Hematopoietic multipotent progenitor cell treated with erythropoietin and hydrocortisone succinate and interleukin-3 and kit ligand, for 17 days (in vitro differentiated cells): ENCODE results near the gene GRM8.
"Not testable (repeated sequence)": the region's sequence is repeated elsewhere in the genome, so short reads cannot be mapped to it uniquely, and the experiment has no call there.

Experiments used
- DNase-seq: peaks from one replicate; pipeline ENCODE4 v3.0.0-alpha.2; 2015; ENCODE audit warnings: low spot score

GRM8 gene

DNA sequence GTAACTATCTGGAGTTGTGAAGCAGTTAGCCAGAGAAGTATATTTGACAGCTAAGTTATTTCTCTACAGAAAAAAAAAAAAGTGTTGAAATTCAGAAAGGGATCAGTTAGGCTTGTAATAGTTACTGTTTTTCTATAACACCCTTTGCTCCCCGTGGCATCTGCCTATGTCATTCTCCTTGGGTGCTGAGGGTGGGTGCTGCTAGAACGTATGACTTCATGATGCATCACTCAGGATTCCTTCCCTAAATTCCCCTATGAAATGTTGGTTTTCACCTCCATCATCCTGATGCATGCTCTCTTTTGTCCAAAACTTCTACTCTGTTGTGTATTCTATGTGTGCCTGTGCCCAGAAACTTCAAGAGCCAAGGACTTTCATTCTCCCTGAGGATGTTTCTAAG lies 536.4 kb downstream of the GRM8 start:
- DNase-seq, result no peak

DNA sequence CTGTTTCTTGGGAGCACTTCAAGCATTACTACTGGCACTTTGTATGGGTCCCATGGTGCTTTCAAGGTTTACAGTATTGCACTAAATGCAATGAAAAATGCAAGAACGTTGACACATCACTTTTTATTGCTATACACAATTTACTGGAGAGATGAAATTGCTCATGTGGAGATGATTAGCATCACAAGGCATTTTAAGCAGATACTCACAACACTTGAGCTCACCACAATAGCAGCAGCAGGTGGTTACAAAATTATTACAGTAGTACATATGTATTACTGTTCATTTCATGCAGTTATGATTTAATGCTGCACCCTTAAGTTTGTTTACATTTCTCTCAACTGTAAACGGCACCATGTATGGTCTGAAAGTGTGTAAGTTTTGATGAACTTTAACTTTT lies 537.7 kb downstream of the GRM8 start:
- DNase-seq, result no peak

DNA sequence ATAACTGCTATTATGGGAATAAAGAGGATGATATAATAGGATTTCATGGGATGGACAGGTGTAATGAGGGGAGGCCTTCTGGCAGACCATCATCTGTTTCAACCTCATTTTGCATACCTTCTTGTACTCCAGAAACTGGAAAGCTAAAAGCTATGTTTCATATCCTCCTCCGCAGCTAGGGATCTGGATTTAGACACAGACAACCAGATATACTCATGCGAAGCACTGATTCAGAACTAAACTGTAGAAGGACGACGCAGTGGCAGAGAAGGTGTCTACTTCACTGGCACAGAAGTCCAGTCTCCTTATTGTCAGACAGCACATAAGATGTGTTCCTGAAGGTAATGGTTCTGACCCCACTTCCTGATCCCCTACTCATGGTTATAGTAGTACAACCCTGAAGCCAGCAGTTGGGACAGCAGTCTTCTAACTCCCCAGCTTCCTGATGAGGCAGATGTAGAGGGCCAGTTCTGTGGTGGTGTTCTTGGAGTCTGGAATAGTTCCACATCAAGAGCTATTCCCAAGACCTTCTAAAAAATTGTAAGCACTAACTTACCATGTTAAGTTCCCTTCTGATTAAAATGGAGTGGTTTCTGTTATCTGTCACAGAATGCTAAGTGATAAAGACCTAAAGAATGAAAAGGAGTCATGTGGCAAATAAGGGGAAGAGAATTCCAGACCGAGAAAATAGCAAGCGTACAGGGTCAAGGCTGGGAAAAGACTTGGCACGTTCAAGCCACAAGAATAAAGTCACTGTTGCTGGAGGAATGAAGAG lies 550.3 kb downstream of the GRM8 start:
- no peak for DNase-seq

DNA sequence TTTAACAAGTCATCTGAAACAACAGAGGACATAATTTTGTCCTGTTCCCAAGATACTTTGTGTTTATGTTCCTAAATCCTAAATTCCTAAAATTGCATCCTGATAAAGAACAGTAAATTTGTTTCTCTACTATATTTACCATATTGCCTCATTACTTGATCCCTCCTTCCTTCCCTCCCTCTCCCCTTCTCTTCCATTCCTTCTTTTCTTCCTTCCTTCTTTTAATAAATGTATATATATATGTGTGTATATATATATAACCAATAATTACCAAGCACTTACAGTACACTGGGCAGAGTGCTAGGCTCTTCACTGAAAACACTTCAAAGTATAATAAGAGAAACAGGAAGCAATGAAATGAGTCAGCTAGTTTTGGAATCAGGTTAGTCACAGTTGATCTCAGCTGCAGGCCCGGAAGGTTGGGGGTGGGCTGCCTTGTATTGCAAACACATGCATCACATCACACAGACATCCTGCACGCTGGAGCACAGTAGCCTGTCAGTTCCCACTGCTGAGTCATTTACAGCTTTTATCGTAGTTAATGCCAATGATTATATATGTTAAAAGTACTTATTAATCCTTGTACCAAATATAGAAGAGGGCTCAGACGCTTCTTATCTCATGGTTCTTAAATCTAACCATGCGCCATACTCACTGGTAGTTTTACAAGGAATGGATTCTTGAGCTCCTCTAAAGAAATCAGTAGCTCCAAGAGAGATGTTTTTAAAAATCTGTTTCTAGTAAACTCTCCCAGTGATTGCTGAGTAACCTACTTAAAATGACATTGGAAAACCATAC lies 551.7 kb downstream of the GRM8 start:
- DNase-seq, result no peak

DNA sequence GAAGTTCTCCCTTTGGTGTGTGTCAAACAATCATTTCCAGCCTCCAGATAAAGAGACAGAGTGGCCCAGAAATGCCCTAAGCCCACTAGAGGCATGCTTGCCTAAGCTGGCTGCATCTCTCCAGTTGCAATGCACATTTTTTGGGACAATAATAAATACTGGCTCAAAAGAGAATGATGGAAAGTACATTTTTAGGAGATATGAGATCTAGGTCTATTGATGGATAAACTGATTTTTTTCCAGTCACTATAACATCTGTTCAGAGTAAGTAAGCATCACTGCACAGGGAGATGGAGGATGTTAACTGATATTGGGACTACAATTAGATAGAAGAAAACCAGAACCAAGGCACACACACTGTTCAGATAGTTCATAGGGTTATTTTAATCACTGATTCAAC lies 553.0 kb downstream of the GRM8 start:
- no peak for DNase-seq

DNA sequence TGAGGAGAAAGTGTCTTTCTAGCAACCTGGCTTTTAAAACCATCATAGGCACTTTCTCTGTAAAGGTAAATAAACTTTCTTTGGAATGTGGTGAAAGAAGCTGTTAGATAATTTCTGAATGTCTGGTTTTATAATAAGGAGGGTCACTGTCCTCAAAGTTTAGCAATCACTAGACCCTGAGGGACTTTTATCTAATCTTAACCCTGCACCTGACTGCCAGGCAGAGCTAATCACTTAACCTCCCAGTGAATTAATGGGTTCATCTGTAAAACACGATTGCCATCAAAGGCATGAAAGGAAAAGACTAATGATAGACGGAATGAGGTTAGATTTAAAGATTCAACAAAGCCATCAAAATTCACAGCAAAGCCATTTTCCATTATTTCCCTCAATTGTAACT lies 553.8 kb downstream of the GRM8 start:
- no peak for DNase-seq

DNA sequence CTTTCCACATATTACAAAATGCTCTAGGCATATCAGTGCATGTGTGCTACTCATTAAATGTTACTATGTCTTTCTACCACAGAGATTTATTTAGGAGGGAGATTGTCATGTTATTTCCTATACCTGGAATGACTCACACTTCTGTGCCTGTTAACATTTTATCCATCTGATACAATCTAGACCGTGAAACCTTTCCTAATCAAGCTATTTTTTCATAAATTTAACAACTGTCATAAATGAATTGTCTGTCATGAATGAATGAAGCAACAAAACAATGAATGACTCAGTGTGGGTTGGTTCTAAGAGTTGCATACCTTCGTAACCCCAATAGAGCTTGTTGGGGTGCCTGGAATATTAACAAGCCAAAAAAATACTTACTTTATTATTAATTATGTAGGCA lies 554.3 kb downstream of the GRM8 start:
- DNase-seq, result no peak

DNA sequence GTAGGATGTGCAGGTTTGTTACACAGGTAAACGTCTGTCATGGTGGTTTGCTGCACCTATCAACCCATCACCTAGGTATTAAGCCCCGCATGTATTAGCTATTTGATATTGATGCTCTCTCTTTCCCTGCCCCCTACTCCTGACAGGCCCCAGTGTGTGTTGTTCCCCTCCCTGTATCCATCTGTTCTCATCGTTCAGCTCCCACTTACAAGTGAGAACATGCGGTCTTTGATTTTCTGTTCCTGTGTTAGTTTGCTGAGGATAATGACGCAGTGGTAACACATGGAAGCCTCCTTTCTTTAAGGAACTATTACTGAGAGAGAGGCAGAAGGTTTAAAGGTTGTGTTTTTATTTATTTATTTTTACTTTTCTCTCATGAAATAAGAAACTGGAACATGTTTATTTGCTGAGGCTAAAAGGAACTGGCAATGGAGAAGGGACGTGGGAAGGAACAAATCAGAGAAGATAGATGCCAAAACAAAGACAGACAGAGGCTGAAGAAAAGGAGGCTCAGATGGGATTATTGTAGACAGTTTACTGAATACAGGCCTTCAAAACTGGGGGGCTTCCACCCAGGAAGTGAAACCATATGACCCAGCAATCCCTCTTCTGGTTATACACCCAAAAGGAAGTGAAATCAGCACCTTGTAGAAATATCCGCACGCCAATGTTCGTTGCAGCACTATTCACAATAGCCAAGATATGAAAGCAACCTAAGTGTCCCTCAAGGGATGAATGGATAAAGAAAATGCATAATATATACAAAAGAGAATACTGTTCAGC lies 556.3 kb downstream of the GRM8 start:
- no peak for DNase-seq

DNA sequence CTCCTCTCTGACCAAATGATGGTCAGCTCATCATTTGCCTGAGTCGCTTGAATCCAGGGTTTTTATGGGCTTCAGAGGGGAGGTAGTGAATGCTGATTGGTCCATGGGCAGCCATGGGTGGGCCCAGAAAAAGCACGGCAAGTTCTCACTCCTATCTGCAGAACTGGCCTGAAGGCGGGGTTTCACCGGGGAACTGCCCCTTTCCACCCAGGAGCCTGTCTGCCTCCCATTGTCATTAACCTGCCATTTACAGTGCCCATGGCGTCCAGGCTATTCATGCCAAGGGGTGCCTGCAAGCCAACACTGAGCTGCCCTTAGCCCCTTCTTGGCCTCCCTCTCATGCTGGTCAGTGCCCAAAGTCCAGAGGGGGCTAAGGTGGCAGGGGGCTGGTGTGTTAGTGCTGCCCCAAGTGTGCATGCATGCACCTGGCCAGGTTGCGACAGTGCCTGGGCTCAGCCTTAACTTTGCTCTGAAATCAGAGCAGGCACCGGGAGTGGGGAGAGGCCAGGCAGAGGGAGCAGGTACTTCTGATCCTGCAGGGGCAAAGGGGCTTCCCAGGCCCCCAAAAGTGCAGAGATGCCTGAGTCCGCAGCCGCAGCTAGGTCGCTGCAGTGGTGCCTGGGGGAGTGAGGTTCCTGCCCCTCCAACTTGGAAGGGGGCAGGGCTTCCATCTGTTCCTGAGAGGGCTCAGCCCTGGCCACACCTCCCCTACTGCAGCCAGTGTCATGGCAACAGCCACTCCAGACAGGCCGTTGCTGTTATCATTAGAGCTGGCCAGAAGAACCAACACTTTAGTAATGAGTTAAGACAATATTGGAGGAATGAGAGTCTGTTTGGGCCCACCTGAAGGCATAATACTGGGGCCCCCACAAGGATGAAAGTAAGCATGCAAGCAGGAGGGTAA lies 561.6 kb downstream of the GRM8 start:
- DNase-seq, result no peak

DNA sequence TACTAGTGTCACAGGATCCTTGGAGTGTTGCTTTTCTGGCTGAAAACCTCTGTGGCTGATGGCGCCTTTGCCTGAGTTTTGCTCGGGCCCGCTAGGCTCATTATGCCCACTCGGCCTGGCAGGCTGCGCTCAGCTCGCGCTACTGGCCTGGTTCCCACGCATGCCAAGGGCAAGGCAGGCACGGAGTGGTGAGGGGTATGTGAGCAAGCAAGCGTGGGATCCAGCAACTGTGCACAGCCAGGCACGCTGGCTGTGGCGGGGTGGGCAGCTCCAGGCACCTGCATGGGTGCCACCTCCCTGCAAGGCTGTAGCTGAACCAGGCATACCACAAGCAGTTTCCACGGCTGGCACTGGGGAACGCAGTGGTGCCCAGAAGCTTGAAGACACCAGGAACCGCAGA lies 562.6 kb downstream of the GRM8 start:
- DNase-seq, result no peak

DNA sequence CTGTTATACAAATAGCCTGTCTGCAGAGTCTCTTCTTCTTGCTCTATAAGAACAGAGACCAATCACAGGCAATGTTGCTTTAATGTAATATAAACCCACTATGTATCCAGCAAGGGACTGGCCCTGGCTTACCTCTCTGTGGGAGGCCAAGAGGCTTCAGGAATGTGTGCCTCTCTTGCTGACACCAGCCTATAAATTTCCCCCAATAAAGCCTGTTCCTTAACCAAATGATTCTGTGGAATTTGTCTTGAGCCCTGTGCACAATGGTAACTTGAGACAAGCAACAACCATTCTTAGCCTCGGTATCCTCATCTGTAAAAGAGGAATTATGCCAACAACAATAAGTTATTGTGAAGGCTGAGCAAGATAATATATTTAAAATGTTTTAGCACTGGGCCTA lies 563.7 kb downstream of the GRM8 start:
- no peak for DNase-seq

DNA sequence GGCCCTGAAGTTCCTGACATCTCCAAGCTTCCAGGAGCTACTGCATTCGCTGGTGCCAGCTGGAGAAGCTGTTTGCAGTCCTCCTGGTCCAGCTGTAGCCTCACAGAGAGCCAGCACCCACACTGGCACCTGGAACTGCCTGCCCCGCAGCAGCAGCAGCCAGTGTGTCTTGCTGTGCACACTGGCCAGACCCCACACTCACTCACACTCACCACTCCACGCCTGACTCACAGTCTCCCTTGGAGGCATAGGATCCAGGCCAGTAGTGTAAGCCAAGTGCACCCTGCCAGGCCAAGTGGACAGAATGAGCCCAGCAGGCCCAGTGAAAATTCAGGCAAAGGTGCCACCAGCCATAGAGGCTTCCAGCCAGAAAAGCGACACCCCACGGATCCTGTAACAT lies 566.3 kb downstream of the GRM8 start:
- DNase-seq, result no peak

DNA sequence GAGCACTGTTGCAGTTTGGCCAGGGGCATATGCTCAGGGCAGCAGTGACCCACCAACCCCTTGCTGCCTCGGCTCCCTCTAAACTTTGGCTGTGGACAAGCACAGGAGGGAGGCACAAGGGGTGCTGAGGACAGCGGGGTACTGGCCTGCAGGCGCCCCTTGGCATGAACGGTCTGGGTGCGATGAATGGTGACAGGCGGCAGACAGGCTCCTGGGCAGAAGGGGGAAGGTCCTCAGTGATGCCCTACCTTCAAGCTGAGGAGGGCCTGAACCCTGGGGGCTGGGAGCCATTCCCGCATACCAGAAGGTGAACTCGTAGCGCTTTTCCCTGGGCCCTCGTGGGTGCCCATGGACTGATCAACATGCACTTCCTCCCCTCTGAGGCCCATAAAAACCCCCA lies 567.1 kb downstream of the GRM8 start:
- no peak for DNase-seq

DNA sequence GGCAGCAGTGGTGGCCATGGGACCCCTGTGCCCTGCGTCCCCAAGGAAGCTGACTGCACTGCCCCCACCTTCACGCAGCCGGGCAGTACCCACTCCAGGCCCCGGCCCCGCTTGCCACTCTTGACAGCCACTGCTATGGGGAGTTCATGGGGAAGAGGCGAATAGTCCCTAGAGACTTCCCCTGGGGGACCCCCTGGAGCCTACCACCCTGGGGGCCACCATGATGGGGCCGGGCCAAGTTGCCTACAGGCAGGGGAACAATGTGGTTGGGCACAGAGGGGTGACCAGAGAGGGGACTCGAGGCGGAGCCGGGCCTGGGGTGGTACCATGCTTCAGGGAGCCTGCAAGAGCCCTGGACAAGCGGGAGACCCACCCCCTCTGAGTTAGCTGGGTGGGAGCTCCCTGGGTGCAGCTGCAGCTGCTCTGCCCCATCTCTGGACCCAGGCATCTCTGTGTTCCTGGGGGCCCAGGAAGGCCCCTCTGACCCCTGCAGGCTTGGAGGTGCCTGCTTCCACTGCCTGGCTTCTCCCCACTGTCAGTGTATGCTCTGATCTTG lies 567.6 kb downstream of the GRM8 start:
- no peak for DNase-seq

DNA sequence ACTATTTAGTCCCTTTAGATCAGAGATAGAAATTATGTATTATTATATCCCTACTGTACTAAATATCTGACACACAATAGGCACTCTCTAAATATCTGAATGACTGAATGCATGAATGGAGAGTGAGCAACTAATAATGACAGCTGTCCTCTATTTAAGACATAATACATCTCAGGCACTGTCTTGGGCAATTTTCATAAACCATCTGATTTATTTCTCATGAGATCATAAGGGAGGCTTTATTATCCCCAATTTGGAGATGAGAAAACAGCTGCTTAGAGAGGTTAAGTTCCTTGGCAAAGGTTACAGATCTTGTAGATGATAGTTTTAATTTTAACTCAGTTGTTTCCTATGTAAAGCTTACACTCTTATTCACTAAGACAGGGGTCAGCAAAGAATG lies 570.6 kb downstream of the GRM8 start:
- no peak for DNase-seq

DNA sequence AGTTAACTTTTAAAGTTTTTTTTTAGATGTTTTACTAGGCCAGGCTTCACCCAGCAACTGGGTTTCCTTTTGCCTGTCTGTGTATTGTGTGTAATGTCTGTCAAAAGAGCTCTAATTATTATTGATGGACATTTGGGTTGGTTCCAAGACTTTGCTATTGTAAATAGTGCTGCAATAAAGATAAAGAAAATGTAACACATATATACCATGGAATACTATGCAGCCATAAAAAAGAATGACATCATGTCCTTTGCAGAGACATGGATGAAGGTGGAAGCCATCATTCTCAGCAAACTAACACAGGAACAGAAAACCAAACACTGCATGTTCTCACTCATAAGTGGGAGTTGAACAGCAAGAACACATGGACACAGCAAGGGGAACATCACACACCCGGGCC lies 584.0 kb downstream of the GRM8 start:
- DNase-seq, result not testable (repeated sequence)

DNA sequence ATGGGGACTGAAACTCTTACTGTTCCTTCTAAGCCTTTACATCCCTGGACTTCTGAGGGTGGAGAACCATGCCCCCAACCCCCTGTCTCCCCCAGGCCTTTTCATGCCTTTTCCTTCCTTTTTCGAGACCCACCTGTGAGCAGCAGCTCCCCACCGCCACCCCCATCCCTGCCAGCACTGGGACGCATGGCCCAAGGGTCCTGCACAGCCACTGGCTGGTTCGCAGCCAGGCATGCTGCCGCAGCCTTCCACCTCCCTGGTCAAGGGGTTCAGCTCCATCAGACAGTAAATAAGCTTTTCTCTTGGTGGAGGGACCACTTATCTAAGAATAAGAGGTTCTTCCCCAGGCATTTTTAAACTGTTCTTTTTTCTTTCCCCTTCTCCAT lies 584.4 kb downstream of the GRM8 start:
- no peak for DNase-seq

DNA sequence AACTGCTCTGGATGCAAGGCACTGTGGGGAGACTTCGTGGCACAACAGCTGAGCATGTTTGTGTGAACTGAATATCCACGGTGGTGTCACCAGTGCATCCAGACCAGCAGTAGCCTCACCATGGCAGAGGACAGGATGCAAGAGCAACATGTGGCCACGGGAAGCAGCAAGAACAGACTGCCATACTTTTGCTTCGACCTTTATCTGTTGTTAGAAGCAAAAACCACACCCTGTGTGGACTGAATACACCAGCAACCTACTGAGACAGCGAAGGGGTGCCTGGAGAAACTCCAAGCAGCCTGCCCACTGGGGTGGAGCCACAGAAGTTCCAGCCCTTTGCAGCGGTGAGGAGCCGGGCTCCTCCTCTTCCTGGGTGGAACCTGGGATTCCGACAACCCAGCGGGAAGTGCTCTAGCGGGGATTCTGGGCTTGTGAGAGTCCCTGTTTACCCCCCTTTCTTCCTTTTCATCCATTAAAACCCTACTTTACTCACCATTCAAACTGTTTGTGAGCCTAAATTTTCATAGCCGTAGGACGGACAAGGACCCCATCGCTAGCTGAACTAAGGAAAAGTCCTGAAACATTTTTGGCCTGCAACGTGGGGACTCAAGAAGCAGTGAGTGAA lies 584.9 kb downstream of the GRM8 start:
- no peak for DNase-seq

DNA sequence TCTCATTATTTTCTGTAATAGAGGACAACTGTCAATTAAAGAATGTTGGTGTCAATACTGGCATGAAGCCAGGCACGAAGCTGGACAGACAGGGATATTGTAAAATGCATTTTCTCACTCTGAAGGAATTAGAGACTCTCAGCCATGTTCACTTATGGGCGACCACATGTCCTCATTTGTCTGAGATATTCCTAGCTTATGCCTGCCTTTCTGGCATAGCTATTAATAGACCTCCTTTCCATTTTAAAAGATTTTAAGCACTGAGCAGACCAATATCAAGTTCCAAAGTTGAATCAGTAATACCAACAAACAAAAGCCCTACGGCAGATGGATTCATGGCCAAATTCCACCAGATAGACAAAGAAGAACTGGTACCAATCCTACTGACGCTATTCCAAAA lies 589.9 kb downstream of the GRM8 start:
- no peak for DNase-seq

DNA sequence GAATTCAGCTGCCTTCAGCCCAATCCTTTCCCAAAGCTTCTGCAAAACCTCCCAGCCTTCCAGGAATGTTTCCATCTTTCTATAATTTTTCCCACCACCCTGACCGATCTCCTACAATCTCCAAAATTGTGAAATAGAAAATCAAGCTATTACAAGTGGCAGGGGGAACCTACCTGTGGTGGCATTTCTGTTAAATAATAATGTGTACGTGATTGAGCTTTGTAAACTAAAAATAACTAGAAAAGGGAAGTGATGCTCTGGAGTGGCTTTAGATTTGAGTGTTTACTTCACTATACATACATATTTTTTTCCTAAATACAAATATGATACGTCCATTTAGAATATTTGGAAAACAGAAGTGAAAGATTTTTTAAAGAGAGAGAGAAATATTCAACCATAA lies 593.6 kb downstream of the GRM8 start:
- DNase-seq, result no peak

DNA sequence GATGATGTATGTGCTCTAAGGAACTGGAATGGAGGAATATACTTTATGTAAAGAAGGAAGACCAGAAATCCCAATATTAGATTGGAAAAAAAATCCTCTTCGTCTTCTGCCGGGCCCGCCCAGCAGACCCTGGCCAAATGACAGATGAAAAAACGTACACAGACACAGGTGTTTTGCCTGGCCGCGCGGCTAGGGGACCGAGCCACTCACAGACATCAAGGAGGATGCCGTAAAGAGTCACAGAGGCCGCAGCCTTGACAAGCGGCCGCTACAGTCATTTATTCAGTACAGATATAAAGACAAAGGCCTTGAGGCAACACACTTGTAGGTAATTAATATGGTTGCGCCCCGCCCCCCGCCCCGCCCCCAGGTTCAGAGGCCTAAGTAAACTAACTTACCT lies 594.1 kb downstream of the GRM8 start:
- DNase-seq, result no peak
